ENCODE results near the gene ARFRP1. TPM values are rescaled to one million over a fixed set of nuclear protein-coding genes. Genes with fewer than 3 reads are reported as not detected.
A peak's percentile ranks its signal among the peaks of the same experiment; 100 is the strongest.

ARFRP1 gene
- total and polyA plus RNA-seq, 2 of the 13 experiments (the other 11 are each of a cell fraction or from before 2014, with no cell fraction given) = 32.0 to 51.1 TPM

- TF ChIP-seq ZNF674 (CRISPR knock-in tag; IDR thresholded peaks at IDR 0.05; ENCODE audit: low read depth) (peak; percentile 65; the same call in 1 of the 2 replicates), PRMT3 (CRISPR knock-in tag; IDR thresholded peaks at IDR 0.05; ENCODE audit: borderline replicate concordance, low read depth) (no peak), KDM3A (CRISPR knock-in tag; IDR thresholded peaks at IDR 0.05; ENCODE audit: low read depth) (peak; percentile 99), ZNF607 (CRISPR knock-in tag; IDR thresholded peaks at IDR 0.05; ENCODE audit: borderline replicate concordance) (0 out of 2 replicates have a peak, but pooled peaks have one; percentile 97), REL (CRISPR knock-in tag; conservative IDR thresholded peaks at IDR 0.05) (0 out of 2 replicates have a peak, but pooled peaks have one; percentile 36), ZNF782 (CRISPR knock-in tag; IDR thresholded peaks at IDR 0.05; ENCODE audit: borderline replicate concordance) (peak; percentile 66; the same call in 1 of the 2 replicates), LBX2 (CRISPR knock-in tag; IDR thresholded peaks at IDR 0.05; ENCODE audit: borderline replicate concordance) (peak; percentile 87; the same call in 1 of the 2 replicates), CHD2 (IDR thresholded peaks at IDR 0.05; ENCODE audit: low read depth, low read length) (peak; percentile 48; the same call in 1 of the 2 replicates), ZBTB14 (CRISPR knock-in tag; IDR thresholded peaks at IDR 0.05) (peak; percentile 85), FLYWCH1 (CRISPR knock-in tag; IDR thresholded peaks at IDR 0.05) (no peak), ZNF235 (CRISPR knock-in tag; IDR thresholded peaks at IDR 0.05; ENCODE audit: borderline replicate concordance) (peak; percentile 48), ZNF121 (CRISPR knock-in tag; IDR thresholded peaks at IDR 0.05) (peak; percentile 61; the same call in 1 of the 2 replicates), ZNF562 (CRISPR knock-in tag; IDR thresholded peaks at IDR 0.05; ENCODE audit: borderline replicate concordance) (no peak), KLF15 (CRISPR knock-in tag; IDR thresholded peaks at IDR 0.05; ENCODE audit: borderline replicate concordance) (peak; percentile 98; the same call in 1 of the 2 replicates), ZNF746 (CRISPR knock-in tag; IDR thresholded peaks at IDR 0.05) (peak; percentile 89), TBP (CRISPR knock-in tag; IDR thresholded peaks at IDR 0.05) (peak; percentile 98), RCOR2 (CRISPR knock-in tag; IDR thresholded peaks at IDR 0.05) (no peak), ZNF512 (CRISPR knock-in tag; IDR thresholded peaks at IDR 0.05) (no peak), DNMT1 (CRISPR knock-in tag; IDR thresholded peaks at IDR 0.05) (peak; percentile 98), ZNF713 (CRISPR knock-in tag; IDR thresholded peaks at IDR 0.05) (0 out of 2 replicates have a peak, but pooled peaks have one; percentile 22), FOXO4 (CRISPR knock-in tag; conservative IDR thresholded peaks at IDR 0.05) (no peak; the same call in 1 of the 2 replicates), ZNF296 (CRISPR knock-in tag; conservative IDR thresholded peaks at IDR 0.05) (peak; percentile 96), ZNF788 (CRISPR knock-in tag; IDR thresholded peaks at IDR 0.05; ENCODE audit: borderline replicate concordance) (peak; percentile 97), DMAP1 (CRISPR knock-in tag; IDR thresholded peaks at IDR 0.05) (peak; percentile 97), FOSL2 (CRISPR knock-in tag; IDR thresholded peaks at IDR 0.05) (peak; percentile 64)
Observed at GRCh38 chr20:63657937-63658748, 49.6 kb downstream of the ARFRP1 start, which contains the start of gene RTEL1 (continued).
